Caco-2 (cell line): ENCODE results near the gene OGDH. TPM values are rescaled to one million over a fixed set of nuclear protein-coding genes. Genes with fewer than 3 reads are reported as not detected.

Experiments
- BruUV-seq: library from RNA; stranded (reverse); fragments of 400-500 nt; replicated peaks from 2 replicates; lab custom pipeline; 2021; lab: Mats Ljungman, UMichigan
- CTCF ChIA-PET: fragments of 300-600 bp; sonication (Branson Sonifier 250); formaldehyde crosslinking; loops from one replicate; lab custom pipeline; 2022; ENCODE audit warnings: antibody characterized with exemption; lab: Charles Lee
- POLR2A ChIA-PET: fragments of 300-600 bp; sonication (Branson Sonifier 250); formaldehyde crosslinking; loops from one replicate; lab custom pipeline; 2022; ENCODE audit warnings: antibody characterized with exemption; lab: Charles Lee
- DNase-seq, 2 experiments: peaks; one replicate each; pipeline versions ENCODE4 v3.0.0 to v3.0.0-alpha.2; 2020 to 2022
- H3K27me3 ChIP-seq: replicated peaks from 2 replicates; pipeline ENCODE4 v1.6.0; 2011; ENCODE audit warnings: low read length; ENCODE audit not compliant: control insufficient read depth, insufficient read depth
- H3K36me3 ChIP-seq: 2 replicates; pipeline ENCODE4 v1.5.1; 2011; ENCODE audit warnings: low read length; ENCODE audit not compliant: control insufficient read depth, insufficient read depth
- H3K4me1 ChIP-seq: fragments of 250-450 bp; sonication (Bioruptor Pico); 2 replicates; pipeline ENCODE4 v1.5.1; 2020; ENCODE audit warnings: mild to moderate bottlenecking
- H3K4me3 ChIP-seq: 2 replicates; pipeline ENCODE4 v1.5.1; 2011; ENCODE audit warnings: low read depth, mild to moderate bottlenecking, control low read depth, low read length
- H3K9me3 ChIP-seq: fragments of 250-450 bp; sonication (Bioruptor Pico); 2 replicates; pipeline ENCODE4 v1.5.1; 2020; ENCODE audit warnings: mild to moderate bottlenecking, moderate library complexity
- H3K27ac Mint-ChIP-seq: one replicate; pipeline ENCODE4 v1.8.0; 2022; ENCODE audit warnings: mixed read lengths; ENCODE audit not compliant: unreplicated experiment
- H3K27me3 Mint-ChIP-seq: one replicate; pipeline ENCODE4 v1.8.0; 2022; ENCODE audit warnings: mixed read lengths; ENCODE audit not compliant: insufficient read depth, unreplicated experiment
- H3K36me3 Mint-ChIP-seq: one replicate; pipeline ENCODE4 v1.8.0; 2022; ENCODE audit warnings: mild to moderate bottlenecking, mixed read lengths; ENCODE audit not compliant: insufficient read depth, unreplicated experiment
- H3K4me1 Mint-ChIP-seq: one replicate; pipeline ENCODE4 v1.8.0; 2022; ENCODE audit warnings: low read depth, mixed read lengths; ENCODE audit not compliant: unreplicated experiment
- H3K4me3 Mint-ChIP-seq: one replicate; pipeline ENCODE4 v1.8.0; 2022; ENCODE audit warnings: mild to moderate bottlenecking, moderate library complexity, mixed read lengths; ENCODE audit not compliant: unreplicated experiment
- H3K9me3 Mint-ChIP-seq: one replicate; pipeline ENCODE4 v1.8.0; 2022; ENCODE audit warnings: mixed read lengths; ENCODE audit not compliant: unreplicated experiment
- CTCF ChIP-seq, 2 experiments: fragments of 200-600 bp in 1 of 2; IDR thresholded peaks; 1 replicate in 1 of 2; 2 replicates in 1 of 2; pipeline versions ENCODE4 v1.5.1 to v1.8.0; 2011 to 2022; ENCODE audit warnings: antibody characterized with exemption in 1 of 2, control low read depth in 1 of 2, inconsistent platforms in 1 of 2, low read depth in 1 of 2, low read length in 1 of 2, mild to moderate bottlenecking in 1 of 2, moderate library complexity in 1 of 2; ENCODE audit not compliant: insufficient read depth in 1 of 2, severe bottlenecking in 1 of 2, unreplicated experiment in 1 of 2
- intact Hi-C: fragments of 100-400 bp; cut with micrococcal nuclease; formaldehyde crosslinking; loops from one replicate; pipeline ENCODE4 v1.10.0; 2022; ENCODE audit not compliant: unreplicated experiment
- total RNA-seq: library from RNA; stranded (reverse); gene quantifications from 2 replicates; pipeline ENCODE4 v1.2.3, GENCODE V29; 2022

OGDH gene
- total RNA-seq, 1 experiment from 2014 or later, result 62.1 TPM

- Mint-ChIP-seq H3K36me3 (peaks cover 34% of the 10 kb centered on the region), H3K4me1 (peaks cover 37% of the 10 kb centered on the region), H3K27me3 (no peaks in the 10 kb centered on the region), H3K27ac (no peak overlapping the region), H3K9me3 (no peaks in the 10 kb centered on the region), H3K4me3 (no peak overlapping the region)
- ChIA-PET POLR2A (no interaction called here), CTCF (no interaction called here)
- peaks cover 46% of the 10 kb centered on the region for H3K4me1 ChIP-seq
- H3K27me3 ChIP-seq, result no peaks in the 10 kb centered on the region
- H3K36me3 ChIP-seq, result no peaks in the 10 kb centered on the region; the same call in none of the 2 replicates
- no peaks in the 10 kb centered on the region for H3K9me3 ChIP-seq
- no TSS peak for BruUV-seq
- no peak overlapping the region for H3K4me3 ChIP-seq
- DNase-seq, result no peak
- intact Hi-C loops, result no loop called here
- no peak for TF ChIP-seq CTCF (IDR thresholded peaks at IDR 0.05; ENCODE audit: insufficient read depth in 1 of 2, low read depth in 1 of 2, low read length in 1 of 2, severe bottlenecking in 1 of 2, unreplicated experiment in 1 of 2)
These were observed 15.3 kb downstream of the OGDH start for GRCh38 chr7:44621750-44622103.

- Mint-ChIP-seq H3K36me3 (peaks cover 39% of the 10 kb centered on the region), H3K27ac (peak overlapping the region; percentile 17), H3K27me3 (no peaks in the 10 kb centered on the region), H3K4me3 (no peak overlapping the region), H3K4me1 (peaks cover 37% of the 10 kb centered on the region), H3K9me3 (no peaks in the 10 kb centered on the region)
- TF ChIP-seq CTCF (IDR thresholded peaks at IDR 0.05; ENCODE audit: insufficient read depth in 1 of 2, low read depth in 1 of 2, low read length in 1 of 2, severe bottlenecking in 1 of 2, unreplicated experiment in 1 of 2), result no peak
- intact Hi-C loops, result no loop called here
- no peak overlapping the region for H3K4me3 ChIP-seq
- no peaks in the 10 kb centered on the region for H3K27me3 ChIP-seq
- no peaks in the 10 kb centered on the region; the same call in none of the 2 replicates for H3K36me3 ChIP-seq
- ChIA-PET POLR2A (no interaction called here), CTCF (no interaction called here)
- H3K9me3 ChIP-seq, result no peaks in the 10 kb centered on the region
- BruUV-seq, result no TSS peak
- no peak for DNase-seq
- H3K4me1 ChIP-seq, result peaks cover 39% of the 10 kb centered on the region
These were observed 16.1 kb downstream of the OGDH start for GRCh38 chr7:44622342-44623151.

- H3K27ac Mint-ChIP-seq, result peak overlapping the region; percentile 69
- no peak overlapping the region for H3K4me3 ChIP-seq
- ChIA-PET POLR2A (interaction anchor here (0.7 kb wide), 1 partner anchor 96 kb away, joined by 9 read pairs; no protein-coding TSS in a partner anchor), CTCF (no interaction called here)
- BruUV-seq, result no TSS peak
- H3K9me3 Mint-ChIP-seq, result no peaks in the 10 kb centered on the region
- no peak overlapping the region for H3K4me3 Mint-ChIP-seq
- H3K4me1 ChIP-seq, result peaks cover 23% of the 10 kb centered on the region
- no peaks in the 10 kb centered on the region for H3K27me3 ChIP-seq
- TF ChIP-seq CTCF (IDR thresholded peaks at IDR 0.05; ENCODE audit: insufficient read depth in 1 of 2, low read depth in 1 of 2, low read length in 1 of 2, severe bottlenecking in 1 of 2, unreplicated experiment in 1 of 2), result no peak
- peaks cover 22% of the 10 kb centered on the region for H3K4me1 Mint-ChIP-seq
- H3K36me3 Mint-ChIP-seq, result peaks cover 40% of the 10 kb centered on the region
- intact Hi-C loops, result no loop called here
- no peak for DNase-seq
- no peaks in the 10 kb centered on the region for H3K27me3 Mint-ChIP-seq
- no peaks in the 10 kb centered on the region; the same call in none of the 2 replicates for H3K36me3 ChIP-seq
- H3K9me3 ChIP-seq, result no peaks in the 10 kb centered on the region
These were observed 17.9 kb downstream of the OGDH start for GRCh38 chr7:44624318-44624717.
